HL-60 (cell line): Measurements from ENCODE around the gene CYCS.

Source experiments
- CTCF ChIP-seq: IDR thresholded peaks from one replicate; pipeline ENCODE4 v1.5.1; 2011; ENCODE audit warnings: low read length, control low read depth, inconsistent platforms; ENCODE audit not compliant: insufficient read depth
- GABPA ChIP-seq: IDR thresholded peaks from 2 replicates; pipeline ENCODE4 v1.6.1; 2012; ENCODE audit warnings: low read depth
- POLR2AphosphoS5 ChIP-seq: IDR thresholded peaks from 2 replicates; pipeline ENCODE4 v1.6.1; 2012; ENCODE audit warnings: low read depth
- REST ChIP-seq: IDR thresholded peaks from 2 replicates; pipeline ENCODE4 v1.6.1; 2012; ENCODE audit warnings: low read depth; ENCODE audit not compliant: insufficient replicate concordance
- SPI1 ChIP-seq: IDR thresholded peaks from 2 replicates; pipeline ENCODE4 v1.6.1; 2012; ENCODE audit warnings: low read depth, mild to moderate bottlenecking, borderline replicate concordance

GRCh38 chr7:25126751-25127150, 1.7 kb upstream of the CYCS start:
- TF ChIP-seq CTCF (no peak), POLR2AphosphoS5 (no peak), REST (no peak), SPI1 (no peak), GABPA (no peak)
